ENCODE data around the gene AQP2. TPM values are rescaled to one million over a fixed set of nuclear protein-coding genes. Genes with fewer than 3 reads are reported as not detected.

AQP2 gene, protein sequence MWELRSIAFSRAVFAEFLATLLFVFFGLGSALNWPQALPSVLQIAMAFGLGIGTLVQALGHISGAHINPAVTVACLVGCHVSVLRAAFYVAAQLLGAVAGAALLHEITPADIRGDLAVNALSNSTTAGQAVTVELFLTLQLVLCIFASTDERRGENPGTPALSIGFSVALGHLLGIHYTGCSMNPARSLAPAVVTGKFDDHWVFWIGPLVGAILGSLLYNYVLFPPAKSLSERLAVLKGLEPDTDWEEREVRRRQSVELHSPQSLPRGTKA
- polyA plus RNA-seq (ENCODE audit: insufficient read length in 4 of 4), result 100 to 1,000 TPM in 2 of 4 donors, 10 to 100 TPM in 2; 93.0 to 265 (median 104) TPM

DNA sequence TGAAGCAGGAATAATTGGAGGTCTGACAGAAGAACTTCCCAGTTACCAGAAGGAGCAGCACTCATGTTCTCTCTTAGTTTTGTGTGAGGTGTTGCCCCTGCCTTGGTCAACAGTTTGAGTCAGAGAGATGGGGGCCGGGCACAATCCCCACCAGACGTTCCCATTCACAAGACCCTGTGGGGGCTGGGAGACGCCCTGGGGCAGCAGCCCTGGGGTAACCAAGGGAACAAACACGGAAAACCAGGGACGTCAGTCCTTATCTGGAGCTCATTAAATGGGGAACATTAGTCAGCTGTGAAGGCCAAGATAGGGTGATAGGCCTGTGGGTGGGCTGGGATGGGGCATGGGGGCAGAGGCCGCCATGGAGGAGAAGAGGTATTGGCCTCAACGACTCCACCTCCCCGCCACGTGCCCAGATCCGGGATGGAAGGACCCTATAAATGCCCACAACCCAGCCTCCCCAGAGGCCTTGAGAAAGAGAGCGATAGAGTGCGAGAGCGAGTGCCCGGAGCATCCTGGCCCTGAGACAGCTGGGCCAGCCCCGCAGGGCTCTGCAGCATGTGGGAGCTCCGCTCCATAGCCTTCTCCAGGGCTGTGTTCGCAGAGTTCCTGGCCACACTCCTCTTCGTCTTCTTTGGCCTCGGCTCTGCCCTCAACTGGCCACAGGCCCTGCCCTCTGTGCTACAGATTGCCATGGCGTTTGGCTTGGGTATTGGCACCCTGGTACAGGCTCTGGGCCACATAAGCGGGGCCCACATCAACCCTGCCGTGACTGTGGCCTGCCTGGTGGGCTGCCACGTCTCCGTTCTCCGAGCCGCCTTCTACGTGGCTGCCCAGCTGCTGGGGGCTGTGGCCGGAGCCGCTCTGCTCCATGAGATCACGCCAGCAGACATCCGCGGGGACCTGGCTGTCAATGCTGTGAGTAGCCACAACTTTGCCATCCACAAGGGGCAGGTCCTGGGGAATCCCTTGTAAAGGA lies at the start of gene AQP2:
TSS of gene AQP2 (plus strand) at position 465 of the 979 bp plus-strand sequence. CDS start at position 559, 94 bp downstream.
- DNase-seq (ENCODE audit: low read depth in 4 of 4, low spot score in 3 of 4), result no peak

DNA sequence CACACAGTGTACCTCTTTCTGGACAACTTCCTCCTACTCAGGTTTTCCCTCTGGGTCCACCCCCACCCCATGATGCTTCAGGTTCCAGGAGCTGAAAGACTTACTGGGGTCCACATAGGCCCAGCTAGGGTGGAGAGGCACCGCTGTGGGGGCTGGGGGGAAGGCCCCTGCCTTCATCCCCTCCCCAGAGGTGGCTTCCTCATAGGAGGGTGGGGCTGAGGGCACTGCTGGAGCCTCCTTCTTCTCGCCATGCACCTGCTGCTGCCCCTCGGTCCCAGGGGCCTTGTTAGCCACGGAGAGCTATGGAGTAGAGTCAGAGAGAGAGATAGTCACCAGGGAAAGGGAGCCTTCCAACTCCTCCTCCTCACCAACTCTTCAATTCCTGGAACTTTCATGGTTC lies 49.5 kb upstream of the AQP2 start:
- no peak for DNase-seq (ENCODE audit: low read depth in 4 of 4, low spot score in 3 of 4)

GRCh38 chr12:49901986-49902385 lies 48.6 kb upstream of the AQP2 start:
- no peak for DNase-seq (ENCODE audit: low read depth in 4 of 4, low spot score in 3 of 4)

- no peak for DNase-seq (ENCODE audit: low read depth in 4 of 4, low spot score in 3 of 4)
These were observed 47.9 kb upstream of the AQP2 start for GRCh38 chr12:49902399-49903350.

GRCh38 chr12:49903351-49903699 lies 47.2 kb upstream of the AQP2 start:
- DNase-seq (ENCODE audit: low read depth in 4 of 4, low spot score in 3 of 4), result no peak

DNA sequence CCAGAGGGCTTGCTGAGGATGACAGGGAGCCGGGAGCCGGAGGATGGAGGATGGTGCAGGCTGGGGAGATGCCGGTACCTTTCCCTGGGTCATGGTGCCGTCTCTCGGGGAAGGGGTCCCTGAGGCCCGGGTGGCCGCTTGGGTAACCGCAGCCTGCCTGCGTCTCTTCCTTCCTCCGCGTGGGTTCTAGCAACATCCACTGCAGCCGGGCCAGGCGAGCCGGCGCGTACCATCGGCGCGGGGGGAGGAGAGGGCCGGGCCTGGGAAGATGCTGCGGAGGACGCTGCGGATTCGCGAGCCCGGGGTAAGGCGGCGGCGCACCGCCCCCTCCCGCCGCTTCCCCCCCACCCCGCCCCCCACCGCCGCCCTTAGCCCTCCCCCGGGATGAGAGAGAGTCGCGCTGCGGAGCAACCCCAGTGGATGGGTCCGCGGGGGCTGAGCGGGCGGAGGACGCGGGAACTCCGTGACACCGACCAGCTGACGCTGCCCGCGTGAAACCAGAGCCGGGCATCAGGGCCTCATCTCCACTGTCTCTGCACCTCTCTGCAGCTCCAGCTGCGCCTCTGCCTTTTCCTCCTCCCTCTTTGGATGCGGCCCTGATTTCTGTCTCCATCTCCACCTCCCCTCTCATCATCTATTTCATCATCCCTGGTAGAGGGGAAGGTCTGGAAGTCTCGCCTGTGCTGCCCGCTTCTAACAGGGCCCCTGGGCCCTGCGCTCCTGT lies 46.7 kb upstream of the AQP2 start, which contains the start of gene FAIM2:
TSS of gene FAIM2 (minus strand) at position 201 of the 724 bp plus-strand sequence. CDS start at position 93, 108 bp downstream.
- no peak for DNase-seq (ENCODE audit: low read depth in 4 of 4, low spot score in 3 of 4)

GRCh38 chr12:49904601-49905000 lies 45.9 kb upstream of the AQP2 start:
- DNase-seq (ENCODE audit: low read depth in 4 of 4, low spot score in 3 of 4), result no peak

DNA sequence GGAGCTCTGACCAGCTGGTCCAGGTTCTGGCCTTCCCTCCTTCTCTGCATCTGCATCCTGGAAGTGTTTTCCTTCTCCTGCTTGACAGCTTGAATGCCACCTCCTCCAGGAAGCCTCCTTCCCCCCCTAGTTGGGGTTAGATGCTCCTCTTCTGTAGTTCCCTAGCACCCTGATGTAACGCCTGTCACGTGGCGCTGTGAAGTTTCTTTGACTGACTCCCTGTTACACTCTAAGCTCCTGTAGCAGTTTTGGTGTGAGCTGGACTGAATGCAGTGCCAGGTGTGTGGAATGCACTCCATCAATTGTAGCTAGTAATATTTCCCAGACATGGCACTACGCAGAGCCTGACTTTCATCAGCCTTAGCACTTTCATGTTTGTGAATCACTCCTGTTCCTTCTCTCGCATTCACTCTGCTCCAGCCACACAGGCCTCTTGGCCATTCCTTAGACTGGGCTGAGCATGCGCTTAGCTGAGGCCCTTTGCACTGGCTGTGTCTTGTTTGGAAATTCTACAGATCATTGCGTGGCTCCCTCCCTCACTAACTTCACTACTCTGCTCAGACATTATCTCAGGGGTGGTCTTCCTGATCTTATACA lies 44.7 kb upstream of the AQP2 start:
- DNase-seq (ENCODE audit: low read depth in 4 of 4, low spot score in 3 of 4), result no peak

DNA sequence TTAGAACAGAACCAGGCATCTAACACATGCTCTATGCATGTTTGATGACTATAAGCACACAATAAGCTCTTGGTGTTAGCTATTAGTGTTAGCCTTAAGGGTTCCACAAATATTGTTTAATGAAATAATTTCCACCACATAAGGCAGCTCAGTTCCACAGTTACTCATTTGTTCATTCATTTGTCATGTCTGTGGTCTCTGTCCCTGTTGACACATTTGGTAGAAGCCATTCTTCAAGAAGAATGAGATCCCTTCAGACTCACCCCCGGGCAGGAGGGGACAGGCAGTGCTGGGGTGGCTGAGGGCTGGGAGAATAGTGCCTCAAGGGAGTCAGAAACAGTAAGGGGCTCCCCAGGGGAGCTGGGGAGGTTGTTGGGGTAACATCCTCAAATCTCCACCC lies 43.2 kb upstream of the AQP2 start:
- no peak for DNase-seq (ENCODE audit: low read depth in 4 of 4, low spot score in 3 of 4)

DNA sequence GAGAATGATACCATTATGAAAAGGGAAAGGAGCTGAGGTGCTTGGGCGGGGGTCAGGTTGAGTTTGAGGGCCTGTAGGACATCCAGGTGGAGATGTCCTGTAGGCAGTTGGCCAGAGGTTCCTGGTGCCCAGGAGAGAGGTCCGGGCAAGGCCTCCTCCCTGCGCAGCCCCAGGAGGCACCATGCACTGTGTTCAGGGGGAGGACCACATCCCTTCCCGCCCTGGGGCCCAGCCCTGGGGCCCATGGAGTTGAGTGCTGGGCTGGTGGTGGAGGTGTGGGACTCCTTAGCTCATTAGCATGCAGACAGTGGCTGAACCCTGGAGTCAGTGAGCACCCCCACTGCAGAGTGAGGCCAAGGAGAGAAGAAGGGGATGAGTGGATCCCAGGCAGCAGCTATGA lies 41.2 kb upstream of the AQP2 start:
- DNase-seq (ENCODE audit: low read depth in 4 of 4, low spot score in 3 of 4), result no peak

DNA sequence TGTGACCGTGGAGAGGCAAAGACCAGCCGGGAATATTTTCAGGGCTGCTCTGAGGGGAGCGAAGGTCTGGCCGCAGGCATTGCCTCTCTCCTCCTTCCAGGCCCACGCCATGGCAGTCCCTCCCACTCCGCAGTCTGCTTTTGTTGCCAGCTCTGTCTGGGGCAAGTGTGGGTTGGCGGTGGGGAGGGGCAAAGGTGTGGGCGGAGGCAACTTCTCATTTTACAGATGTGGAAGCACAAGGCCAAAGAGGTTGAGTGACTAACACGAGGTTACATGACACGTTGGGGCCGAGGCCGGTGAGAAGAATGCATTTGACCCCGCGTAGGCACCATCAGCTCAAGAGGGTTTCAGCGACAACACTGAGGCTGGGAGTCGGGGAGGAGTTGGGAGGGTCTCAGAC lies 40.7 kb upstream of the AQP2 start:
- DNase-seq (ENCODE audit: low read depth in 4 of 4, low spot score in 3 of 4), result no peak

DNA sequence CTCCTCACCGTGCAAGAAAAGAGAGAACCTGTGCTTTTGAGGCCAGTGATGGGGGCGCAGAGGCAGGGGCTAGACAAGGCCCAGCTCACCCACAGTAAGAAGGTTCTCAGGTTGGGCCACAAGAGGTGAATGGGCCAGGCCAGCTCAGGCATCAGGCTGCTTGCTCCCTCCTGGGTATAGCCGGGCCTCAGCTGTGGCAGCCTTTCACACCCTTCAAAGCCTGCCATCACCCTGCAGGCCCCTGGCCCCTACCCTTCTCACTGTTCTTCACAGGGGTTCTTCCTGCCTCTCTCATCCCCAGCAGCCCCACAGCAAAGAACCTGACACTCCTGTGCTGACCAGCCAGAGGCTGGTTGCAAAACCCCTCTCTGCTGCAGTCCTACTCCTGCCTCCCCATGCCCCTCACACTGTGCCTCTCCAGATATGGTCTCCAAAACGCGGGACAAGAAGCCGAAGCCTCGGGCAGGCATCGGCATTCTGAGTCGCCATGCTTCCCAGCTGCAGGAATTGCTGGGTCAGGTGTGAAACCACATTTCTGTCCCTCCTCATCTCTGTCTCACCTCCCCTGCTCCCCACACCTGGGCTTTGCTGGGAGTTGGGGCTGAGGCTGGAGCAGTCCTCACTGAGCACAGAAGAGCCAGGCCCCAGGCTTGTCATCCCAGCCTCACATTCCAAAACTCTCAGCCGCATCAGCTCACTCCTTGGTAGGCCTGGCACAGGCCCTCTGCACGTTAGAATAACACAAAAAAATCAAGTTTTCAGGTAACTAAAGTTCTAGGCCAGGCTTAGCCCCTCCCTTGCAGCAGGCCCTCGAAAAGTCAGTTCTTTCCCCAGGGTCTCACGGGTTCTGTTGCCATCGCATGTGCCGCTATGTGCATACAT lies 40.0 kb upstream of the AQP2 start:
- no peak for DNase-seq (ENCODE audit: low read depth in 4 of 4, low spot score in 3 of 4)

DNA sequence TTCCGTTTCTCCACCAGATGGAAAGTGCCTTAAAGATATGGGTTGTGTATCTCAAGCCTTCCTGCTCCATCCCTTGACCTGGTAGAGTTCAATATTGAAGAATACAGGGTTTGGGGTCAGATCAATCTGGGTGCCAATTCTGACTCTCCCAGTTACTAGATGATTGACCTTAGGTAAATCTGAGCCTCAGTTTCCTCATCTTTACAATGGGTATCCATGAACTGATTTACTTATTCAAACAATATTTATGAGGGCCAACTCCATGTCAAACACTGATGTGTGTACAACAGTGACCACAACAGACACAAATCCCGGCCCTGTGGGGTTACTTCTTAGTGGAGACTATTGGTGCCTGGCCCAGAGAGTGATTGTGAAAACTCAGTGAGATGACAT lies 39.3 kb upstream of the AQP2 start:
- no peak for DNase-seq (ENCODE audit: low read depth in 4 of 4, low spot score in 3 of 4)

DNA sequence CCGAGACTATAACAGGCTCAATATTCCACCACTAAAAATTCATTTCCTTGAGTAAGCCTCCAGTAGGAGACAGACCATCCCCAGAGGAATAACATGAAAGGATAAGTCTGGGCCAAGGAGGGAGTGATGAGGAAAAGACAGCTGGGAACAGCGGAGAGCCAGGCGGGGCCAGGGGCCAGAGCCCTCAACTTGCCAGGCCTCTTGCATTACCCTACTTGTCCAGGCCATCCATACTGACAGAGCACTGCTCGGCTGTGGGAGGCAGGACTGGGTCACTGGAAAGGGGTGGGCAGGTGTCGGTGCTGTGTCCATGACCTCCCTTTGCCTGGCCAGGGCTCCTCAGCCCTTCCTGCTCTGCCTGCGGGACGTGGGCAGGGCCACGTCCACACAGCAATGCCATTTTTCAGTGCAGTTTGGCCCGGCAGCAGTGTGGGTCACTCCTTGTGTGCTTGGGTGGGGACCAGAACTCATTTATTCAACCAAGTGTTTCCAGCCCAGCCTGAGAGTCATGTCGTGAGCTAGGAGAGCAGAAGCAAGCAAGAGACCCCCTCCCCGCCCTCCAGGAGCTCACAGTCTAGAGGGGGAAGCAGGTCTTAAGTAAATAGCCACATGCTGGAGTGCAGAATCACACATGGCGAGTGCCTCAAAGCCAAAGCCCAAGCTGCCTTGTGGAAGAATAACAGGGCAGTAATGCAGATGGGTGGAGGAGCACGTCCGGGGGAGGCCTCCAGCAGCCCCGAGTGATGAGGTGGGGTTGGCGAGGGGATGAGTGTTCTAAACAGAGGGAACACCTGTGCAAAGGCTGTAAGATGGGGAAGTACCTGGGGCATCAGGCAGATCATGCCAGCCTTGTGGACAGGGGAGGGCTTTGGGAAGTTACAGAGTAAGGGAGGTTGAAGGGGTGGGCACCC lies 37.9 kb upstream of the AQP2 start:
- no peak for DNase-seq (ENCODE audit: low read depth in 4 of 4, low spot score in 3 of 4)

DNA sequence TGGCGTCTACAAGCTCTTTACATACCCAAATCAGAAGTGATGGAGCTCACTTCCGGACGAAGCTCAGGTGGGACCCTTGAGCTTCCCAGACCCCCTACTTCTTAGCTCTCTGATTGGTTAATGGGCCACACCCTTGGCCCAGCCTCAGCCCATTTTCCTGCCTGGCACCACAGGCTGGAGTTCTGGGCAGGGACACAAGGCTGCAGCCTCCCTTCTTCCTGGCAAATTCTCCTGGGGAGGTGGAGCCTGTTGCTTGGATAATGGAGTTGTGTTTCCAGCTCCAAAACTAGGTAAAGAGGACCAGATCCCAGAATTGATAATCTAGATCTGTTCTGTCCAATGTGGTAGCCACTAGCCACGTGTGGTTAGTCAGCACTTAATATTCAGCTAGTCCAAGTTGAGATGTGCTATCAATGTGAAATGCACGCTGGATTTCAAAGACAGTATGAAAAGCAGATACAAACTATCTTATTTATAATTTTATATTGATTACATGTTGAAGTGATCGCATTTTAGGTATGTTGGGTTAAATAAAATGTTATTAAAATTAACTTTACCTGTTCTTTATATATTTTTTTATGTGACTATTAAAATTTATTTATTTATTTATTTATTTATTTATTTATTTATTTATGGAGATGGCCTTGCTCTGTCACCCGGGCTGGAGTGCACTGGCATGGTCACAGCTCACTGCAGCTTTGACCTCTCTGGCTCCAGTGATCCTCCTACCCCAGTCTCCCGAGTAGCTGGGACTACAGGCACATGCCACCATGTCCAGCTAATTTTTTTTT lies 34.2 kb upstream of the AQP2 start:
- no peak for DNase-seq (ENCODE audit: low read depth in 4 of 4, low spot score in 3 of 4)

GRCh38 chr12:49917166-49917787 lies 33.3 kb upstream of the AQP2 start:
- DNase-seq (ENCODE audit: low read depth in 4 of 4, low spot score in 3 of 4), result no peak

All from right renal pelvis (tissue), 4 donors.